Heart left ventricle (tissue), 13 donors: ENCODE results near the gene BROX.

Source experiments
- POLR2A ChIP-seq, 2 donors: fragments of 450-650 bp; IDR thresholded peaks; one replicate each; pipeline ENCODE4 v1.6.1; 2017; ENCODE audit warnings: antibody characterized with exemption in 2 of 2, mild to moderate bottlenecking in 2 of 2, moderate library complexity in 2 of 2
- TF ChIP-seq, protein P1 (sequence below), 12 donors: fragments of 200-600 bp; sonication (generic) in 4 of 12; IDR thresholded peaks; one replicate each; pipeline versions ENCODE4 v1.5.0 to v1.8.0; 2018 to 2022; ENCODE audit warnings: antibody characterized with exemption in 12 of 12, mild to moderate bottlenecking in 5 of 12
- donor health status: ischemic (EF 13 %, LVEDD 7.1; RV severe dilation, severe dysfunction).
- donor health status: DM: no; HTN: yes; CAD: no.
- donor health status: DM: no; HTN: no; CAD: no.
- donor health status: ischemic (EF 25% LVEDD 6.9; RV normal size, moderate dysfunction).
- donor health status: ischemic (EF 25% LVEDD 5.7; RV mildly dilated, moderate dysfunction).
- donor health status: ischemic (EF 35%, LVEDD 5.7; RV mildly dilated, moderate dysfunction).
- donor health status: nonischemic (EF 11% LVEDD 7.7; RV severe dilation, severe dysfunction).
- donor health status: DM: yes; HTN: yes; CAD: no.
- donor health status: PGD.
- donor health status: ischemic (EF 29% LVEDD 5.4; RV normal size, mild dysfunction).
- donor health status: nonischemic (EF 23%, LVEDD 6.1; RV moderate dilation, normal function).

DNA sequence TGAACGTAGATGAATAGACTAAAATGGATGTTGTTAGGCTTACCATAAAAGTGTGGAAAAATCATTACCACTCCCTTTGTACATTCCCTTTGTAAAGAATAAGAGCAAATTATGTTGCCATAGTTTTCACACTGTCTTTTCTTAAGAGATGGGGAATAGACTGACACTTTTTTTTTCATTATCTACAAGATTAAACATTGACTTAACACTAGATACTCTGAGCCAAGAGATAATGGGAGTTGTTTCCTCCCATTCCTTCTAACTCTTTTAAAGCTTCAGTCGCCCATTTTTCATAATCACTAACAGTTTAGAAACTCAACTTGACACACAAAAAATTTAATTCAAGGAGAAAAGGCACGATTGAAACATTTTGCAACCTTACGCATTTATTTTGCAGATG is 10.2 kb upstream of the BROX start:
- TF ChIP-seq, protein P1, sequence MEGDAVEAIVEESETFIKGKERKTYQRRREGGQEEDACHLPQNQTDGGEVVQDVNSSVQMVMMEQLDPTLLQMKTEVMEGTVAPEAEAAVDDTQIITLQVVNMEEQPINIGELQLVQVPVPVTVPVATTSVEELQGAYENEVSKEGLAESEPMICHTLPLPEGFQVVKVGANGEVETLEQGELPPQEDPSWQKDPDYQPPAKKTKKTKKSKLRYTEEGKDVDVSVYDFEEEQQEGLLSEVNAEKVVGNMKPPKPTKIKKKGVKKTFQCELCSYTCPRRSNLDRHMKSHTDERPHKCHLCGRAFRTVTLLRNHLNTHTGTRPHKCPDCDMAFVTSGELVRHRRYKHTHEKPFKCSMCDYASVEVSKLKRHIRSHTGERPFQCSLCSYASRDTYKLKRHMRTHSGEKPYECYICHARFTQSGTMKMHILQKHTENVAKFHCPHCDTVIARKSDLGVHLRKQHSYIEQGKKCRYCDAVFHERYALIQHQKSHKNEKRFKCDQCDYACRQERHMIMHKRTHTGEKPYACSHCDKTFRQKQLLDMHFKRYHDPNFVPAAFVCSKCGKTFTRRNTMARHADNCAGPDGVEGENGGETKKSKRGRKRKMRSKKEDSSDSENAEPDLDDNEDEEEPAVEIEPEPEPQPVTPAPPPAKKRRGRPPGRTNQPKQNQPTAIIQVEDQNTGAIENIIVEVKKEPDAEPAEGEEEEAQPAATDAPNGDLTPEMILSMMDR (IDR thresholded peaks at IDR 0.05), result no peak
- no peak for TF ChIP-seq POLR2A (IDR thresholded peaks at IDR 0.05)
